PFSK-1 (cell line): ENCODE results near the gene SPRR2A.

ENCODE experiments used
- FOXP2 ChIP-seq: optimal IDR thresholded peaks from 2 replicates; pipeline ENCODE3; 2011; ENCODE audit warnings: borderline replicate concordance, control low read depth, inconsistent platforms; ENCODE audit not compliant: insufficient read depth; ENCODE audit errors: extremely low read length, extremely low read depth
- POLR2AphosphoS5 ChIP-seq: IDR thresholded peaks from 2 replicates; pipeline ENCODE4 v1.6.1; 2012; ENCODE audit warnings: low read depth, mild to moderate bottlenecking, control low read depth, low read length, moderate library complexity
- SIN3A ChIP-seq: IDR thresholded peaks from 2 replicates; pipeline ENCODE4 v1.6.1; 2012; ENCODE audit warnings: mild to moderate bottlenecking, low read length, moderate library complexity, borderline replicate concordance; ENCODE audit not compliant: insufficient read depth
- TAF1 ChIP-seq: IDR thresholded peaks from 2 replicates; pipeline ENCODE4 v1.6.1; 2012; ENCODE audit warnings: low read length, control low read depth, borderline replicate concordance; ENCODE audit not compliant: insufficient read depth
- TF ChIP-seq, protein P1 (sequence below), 2 experiments: IDR thresholded peaks; 2 replicates each; pipeline versions ENCODE4 v1.6.1 to v1.8.0; 2011 to 2012; ENCODE audit warnings: low read depth in 2 of 2, low read length in 2 of 2, control low read depth in 1 of 2, inconsistent platforms in 1 of 2, mild to moderate bottlenecking in 1 of 2, moderate library complexity in 1 of 2; ENCODE audit not compliant: insufficient read depth in 1 of 2

DNA sequence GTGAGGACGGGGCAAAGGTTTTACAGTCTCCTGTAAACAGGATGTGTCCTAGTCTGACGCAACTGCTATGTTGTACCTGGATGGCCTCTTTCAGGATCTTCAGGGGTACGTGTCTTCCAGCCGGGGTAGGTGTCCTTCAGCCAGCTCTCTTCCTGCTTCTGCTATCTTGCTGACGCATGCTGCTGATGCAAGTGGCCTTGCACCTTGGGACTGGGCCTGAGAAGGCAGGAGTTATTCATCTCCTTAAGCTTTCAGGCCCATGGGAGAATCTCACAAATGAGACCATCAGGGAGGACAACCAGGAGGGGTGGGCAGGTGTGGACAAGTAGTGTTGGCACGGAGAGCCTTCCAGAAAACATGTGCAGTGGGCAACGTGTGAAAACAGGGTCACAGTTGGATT, 34.2 kb downstream of the SPRR2A start:
- TF ChIP-seq POLR2AphosphoS5, result no peak
- no peak for TF ChIP-seq TAF1
- no peak for TF ChIP-seq FOXP2
- TF ChIP-seq, protein P1, sequence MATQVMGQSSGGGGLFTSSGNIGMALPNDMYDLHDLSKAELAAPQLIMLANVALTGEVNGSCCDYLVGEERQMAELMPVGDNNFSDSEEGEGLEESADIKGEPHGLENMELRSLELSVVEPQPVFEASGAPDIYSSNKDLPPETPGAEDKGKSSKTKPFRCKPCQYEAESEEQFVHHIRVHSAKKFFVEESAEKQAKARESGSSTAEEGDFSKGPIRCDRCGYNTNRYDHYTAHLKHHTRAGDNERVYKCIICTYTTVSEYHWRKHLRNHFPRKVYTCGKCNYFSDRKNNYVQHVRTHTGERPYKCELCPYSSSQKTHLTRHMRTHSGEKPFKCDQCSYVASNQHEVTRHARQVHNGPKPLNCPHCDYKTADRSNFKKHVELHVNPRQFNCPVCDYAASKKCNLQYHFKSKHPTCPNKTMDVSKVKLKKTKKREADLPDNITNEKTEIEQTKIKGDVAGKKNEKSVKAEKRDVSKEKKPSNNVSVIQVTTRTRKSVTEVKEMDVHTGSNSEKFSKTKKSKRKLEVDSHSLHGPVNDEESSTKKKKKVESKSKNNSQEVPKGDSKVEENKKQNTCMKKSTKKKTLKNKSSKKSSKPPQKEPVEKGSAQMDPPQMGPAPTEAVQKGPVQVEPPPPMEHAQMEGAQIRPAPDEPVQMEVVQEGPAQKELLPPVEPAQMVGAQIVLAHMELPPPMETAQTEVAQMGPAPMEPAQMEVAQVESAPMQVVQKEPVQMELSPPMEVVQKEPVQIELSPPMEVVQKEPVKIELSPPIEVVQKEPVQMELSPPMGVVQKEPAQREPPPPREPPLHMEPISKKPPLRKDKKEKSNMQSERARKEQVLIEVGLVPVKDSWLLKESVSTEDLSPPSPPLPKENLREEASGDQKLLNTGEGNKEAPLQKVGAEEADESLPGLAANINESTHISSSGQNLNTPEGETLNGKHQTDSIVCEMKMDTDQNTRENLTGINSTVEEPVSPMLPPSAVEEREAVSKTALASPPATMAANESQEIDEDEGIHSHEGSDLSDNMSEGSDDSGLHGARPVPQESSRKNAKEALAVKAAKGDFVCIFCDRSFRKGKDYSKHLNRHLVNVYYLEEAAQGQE (IDR thresholded peaks at IDR 0.05; ENCODE audit: insufficient read depth in 1 of 2, low read depth in 2 of 2, low read length in 2 of 2), result no peak
- TF ChIP-seq SIN3A, result no peak
